Measurements from ENCODE around the gene PLSCR5.

Gene PLSCR5

GRCh38 chr3:146605106-146605505 lies at the start of gene PLSCR5:
Gene PLSCR5 (minus strand): TSS chr3:146605346. CDS start chr3:146605212, 134 bp downstream.
- H3K4me3 Mint-ChIP-seq = no peak within 1 kb of the TSS
- no peaks in the 10 kb centered on the region for H3K4me1 Mint-ChIP-seq
- no peak for ATAC-seq
- peaks cover 9% of the 10 kb centered on the region for H3K27me3 Mint-ChIP-seq
- H3K9me3 Mint-ChIP-seq = no peaks in the 10 kb centered on the region
- no peak within 1 kb of the TSS for H3K27ac Mint-ChIP-seq
- no peak for DNase-seq

- Mint-ChIP-seq H3K4me3 (no peak overlapping the region), H3K9me3 (no peaks in the 10 kb centered on the region)
- no peak for ATAC-seq
Measured at GRCh38 chr3:146653978-146654377, 48.8 kb upstream of the PLSCR5 start.

GRCh38 chr3:146650691-146651442 lies 45.7 kb upstream of the PLSCR5 start:
- Mint-ChIP-seq H3K4me3 (no peak overlapping the region), H3K4me1 (no peaks in the 10 kb centered on the region), H3K27me3 (peaks cover 6% of the 10 kb centered on the region), H3K27ac (no peak overlapping the region), H3K9me3 (no peaks in the 10 kb centered on the region)
- ATAC-seq = no peak
- no peak for DNase-seq

More at GRCh38 chr3:146653978-146654377, 48.8 kb upstream of the PLSCR5 start:
- Mint-ChIP-seq H3K27me3 (peaks cover 6% of the 10 kb centered on the region), H3K27ac (no peak overlapping the region), H3K4me1 (no peaks in the 10 kb centered on the region)
- DNase-seq = no peak

GRCh38 chr3:146646261-146646660 lies 41.1 kb upstream of the PLSCR5 start:
- DNase-seq = no peak
- H3K4me3 Mint-ChIP-seq = no peak overlapping the region
- no peak overlapping the region for H3K27ac Mint-ChIP-seq
- H3K9me3 Mint-ChIP-seq = no peaks in the 10 kb centered on the region
- no peaks in the 10 kb centered on the region for H3K4me1 Mint-ChIP-seq
- ATAC-seq = no peak
- peaks cover 6% of the 10 kb centered on the region for H3K27me3 Mint-ChIP-seq

GRCh38 chr3:146640955-146641867 lies 36.1 kb upstream of the PLSCR5 start:
- Mint-ChIP-seq H3K4me1 (no peaks in the 10 kb centered on the region), H3K9me3 (no peaks in the 10 kb centered on the region), H3K4me3 (no peak overlapping the region), H3K27ac (no peak overlapping the region), H3K27me3 (no peaks in the 10 kb centered on the region)
- DNase-seq (peak; percentile 7 to 10), ATAC-seq (peak; percentile 64)

- no peak overlapping the region for H3K27ac Mint-ChIP-seq
Measured at GRCh38 chr3:146640361-146640760, 35.2 kb upstream of the PLSCR5 start.

GRCh38 chr3:146638718-146639117 lies 33.6 kb upstream of the PLSCR5 start:
- Mint-ChIP-seq H3K27ac (no peak overlapping the region), H3K4me3 (no peak overlapping the region), H3K4me1 (no peaks in the 10 kb centered on the region), H3K27me3 (no peaks in the 10 kb centered on the region), H3K9me3 (no peaks in the 10 kb centered on the region)
- DNase-seq (no peak), ATAC-seq (no peak)

More at GRCh38 chr3:146640361-146640760, 35.2 kb upstream of the PLSCR5 start:
- Mint-ChIP-seq H3K27me3 (no peaks in the 10 kb centered on the region), H3K9me3 (no peaks in the 10 kb centered on the region), H3K4me3 (no peak overlapping the region), H3K4me1 (no peaks in the 10 kb centered on the region)
- ATAC-seq = no peak
- DNase-seq = no peak

- Mint-ChIP-seq H3K27me3 (peaks cover 3% of the 10 kb centered on the region), H3K27ac (no peak overlapping the region), H3K4me3 (no peak overlapping the region), H3K9me3 (no peaks in the 10 kb centered on the region), H3K4me1 (no peaks in the 10 kb centered on the region)
- DNase-seq (no peak), ATAC-seq (no peak)
Measured at GRCh38 chr3:146637871-146638270, 32.7 kb upstream of the PLSCR5 start.

- no peaks in the 10 kb centered on the region for H3K4me1 Mint-ChIP-seq
- no peaks in the 10 kb centered on the region for H3K9me3 Mint-ChIP-seq
- H3K4me3 Mint-ChIP-seq = no peak overlapping the region
- DNase-seq (no peak), ATAC-seq (no peak)
- peaks cover 8% of the 10 kb centered on the region for H3K27me3 Mint-ChIP-seq
- no peak overlapping the region for H3K27ac Mint-ChIP-seq
Measured at GRCh38 chr3:146636881-146637280, 31.7 kb upstream of the PLSCR5 start.

- Mint-ChIP-seq H3K27ac (no peak overlapping the region), H3K4me3 (no peak overlapping the region), H3K27me3 (peaks cover 8% of the 10 kb centered on the region), H3K9me3 (no peaks in the 10 kb centered on the region), H3K4me1 (no peaks in the 10 kb centered on the region)
- DNase-seq (no peak), ATAC-seq (no peak)
Measured at GRCh38 chr3:146634346-146634745, 29.2 kb upstream of the PLSCR5 start.

- Mint-ChIP-seq H3K4me3 (no peak overlapping the region), H3K4me1 (peaks cover 8% of the 10 kb centered on the region), H3K27ac (no peak overlapping the region), H3K27me3 (peaks cover 11% of the 10 kb centered on the region), H3K9me3 (no peaks in the 10 kb centered on the region)
- ATAC-seq = no peak
- DNase-seq = no peak
Measured at GRCh38 chr3:146628671-146629070, 23.5 kb upstream of the PLSCR5 start.

- Mint-ChIP-seq H3K9me3 (no peaks in the 10 kb centered on the region), H3K4me3 (no peak overlapping the region), H3K27me3 (peaks cover 7% of the 10 kb centered on the region), H3K4me1 (peaks cover 8% of the 10 kb centered on the region), H3K27ac (no peak overlapping the region)
- no peak for ATAC-seq
- DNase-seq = no peak
Measured at GRCh38 chr3:146626403-146627122, 21.4 kb upstream of the PLSCR5 start.

- Mint-ChIP-seq H3K27ac (peak overlapping the region in 1 of 2 donors; percentile 64), H3K4me3 (peak overlapping the region; percentile 52 to 54), H3K27me3 (peaks cover 7% of the 10 kb centered on the region), H3K9me3 (no peaks in the 10 kb centered on the region), H3K4me1 (peaks cover 8% of the 10 kb centered on the region)
- no peak for DNase-seq
- no peak for ATAC-seq
Measured at GRCh38 chr3:146625186-146625775, 20.1 kb upstream of the PLSCR5 start.

GRCh38 chr3:146621723-146622122 lies 16.6 kb upstream of the PLSCR5 start:
- Mint-ChIP-seq H3K27ac (no peak overlapping the region), H3K27me3 (peaks cover 7% of the 10 kb centered on the region), H3K4me1 (peaks cover 8% of the 10 kb centered on the region), H3K9me3 (no peaks in the 10 kb centered on the region), H3K4me3 (no peak overlapping the region)
- DNase-seq = no peak
- no peak for ATAC-seq

- Mint-ChIP-seq H3K4me1 (no peaks in the 10 kb centered on the region), H3K9me3 (no peaks in the 10 kb centered on the region), H3K27me3 (peaks cover 9% of the 10 kb centered on the region), H3K27ac (no peak overlapping the region), H3K4me3 (no peak overlapping the region)
- no peak for ATAC-seq
- no peak for DNase-seq
Measured at GRCh38 chr3:146612015-146612414, 6.9 kb upstream of the PLSCR5 start.

Measured in stimulated activated naive CD8-positive, alpha-beta T cell treated with anti-CD3 and anti-CD28 coated beads, Interleukin-15, amount 100 ng/mL, for 72 hours (primary cell).